Measurements from ENCODE around the gene HLF. TPM values are rescaled to one million over a fixed set of nuclear protein-coding genes. Genes with fewer than 3 reads are reported as not detected.

Gene HLF
- total and polyA plus RNA-seq, 10 of the 15 experiments (the other 5 are each of a cell fraction or from before 2014, with no cell fraction given), result 0.01 to 0.33 (median 0.20) TPM; not detected in 3

DNA sequence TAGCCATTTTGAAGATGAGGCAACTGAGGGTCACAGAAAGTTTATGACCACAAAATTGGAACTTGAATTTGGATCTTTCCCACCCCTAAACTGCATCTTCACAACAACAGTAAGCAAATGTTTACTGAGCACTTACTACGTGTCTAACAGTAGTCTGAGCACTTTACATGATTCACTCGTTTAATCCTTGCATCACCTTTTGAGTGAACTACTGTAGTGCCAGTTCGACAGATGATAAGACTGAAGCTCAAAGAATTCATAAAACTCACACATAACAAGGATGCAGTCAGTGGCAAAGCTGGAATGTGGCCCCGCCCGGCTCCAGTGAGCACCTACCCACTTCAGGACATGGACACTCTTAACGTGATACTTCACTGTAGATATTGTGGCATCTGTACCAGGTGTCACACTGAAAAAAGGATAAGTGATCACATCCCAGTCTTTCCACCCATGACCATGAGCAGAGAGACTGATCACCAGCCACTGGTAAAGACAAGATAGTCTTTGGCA is 36.0 kb upstream of the HLF start (continued):
- TF ChIP-seq, protein P1, sequence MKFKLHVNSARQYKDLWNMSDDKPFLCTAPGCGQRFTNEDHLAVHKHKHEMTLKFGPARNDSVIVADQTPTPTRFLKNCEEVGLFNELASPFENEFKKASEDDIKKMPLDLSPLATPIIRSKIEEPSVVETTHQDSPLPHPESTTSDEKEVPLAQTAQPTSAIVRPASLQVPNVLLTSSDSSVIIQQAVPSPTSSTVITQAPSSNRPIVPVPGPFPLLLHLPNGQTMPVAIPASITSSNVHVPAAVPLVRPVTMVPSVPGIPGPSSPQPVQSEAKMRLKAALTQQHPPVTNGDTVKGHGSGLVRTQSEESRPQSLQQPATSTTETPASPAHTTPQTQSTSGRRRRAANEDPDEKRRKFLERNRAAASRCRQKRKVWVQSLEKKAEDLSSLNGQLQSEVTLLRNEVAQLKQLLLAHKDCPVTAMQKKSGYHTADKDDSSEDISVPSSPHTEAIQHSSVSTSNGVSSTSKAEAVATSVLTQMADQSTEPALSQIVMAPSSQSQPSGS (IDR thresholded peaks at IDR 0.05; ENCODE audit: low read length), result no peak
- TF ChIP-seq MXI1 (IDR thresholded peaks at IDR 0.05; ENCODE audit: low read depth, low read length) (no peak), CBFB (IDR thresholded peaks at IDR 0.05; ENCODE audit: low read depth) (no peak), ZNF622 (IDR thresholded peaks at IDR 0.05) (no peak)

GRCh38 chr17:55229276-55229675 is 35.5 kb upstream of the HLF start:
- RAD21 ChIA-PET (ENCODE audit: unreplicated experiment), result no interaction called here
- Histone ChIP-seq H4K20me1 (ENCODE audit: control insufficient read depth, insufficient read depth) (no peaks in the 10 kb centered on the region), H3K9ac (ENCODE audit: control insufficient read depth, insufficient read depth, low read length) (no peak overlapping the region), H3K36me3 (ENCODE audit: control insufficient read depth in 2 of 2, insufficient read depth in 2 of 2, low read length in 1 of 2) (no peaks in the 10 kb centered on the region), H3K4me1 (ENCODE audit: control insufficient read depth, insufficient read depth, low read length) (no peaks in the 10 kb centered on the region), H3K4me3 (no peak overlapping the region), H3K27ac (ENCODE audit: control insufficient read depth, insufficient read depth) (no peak overlapping the region), H3K9me3 (replicated peaks; ENCODE audit: control insufficient read depth, insufficient read depth, low read length) (no peaks in the 10 kb centered on the region), H3K27me3 (replicated peaks in 1 of 2; ENCODE audit: control insufficient read depth in 2 of 2, insufficient read depth in 2 of 2, low read length in 1 of 2) (no peaks in the 10 kb centered on the region), H2AFZ (ENCODE audit: control insufficient read depth, low read depth, low read length) (no peak overlapping the region), H3K4me2 (ENCODE audit: control insufficient read depth, insufficient read depth) (no peak overlapping the region), H3K79me2 (ENCODE audit: control insufficient read depth, insufficient read depth, low read length) (no peaks in the 10 kb centered on the region)
- CTCF ChIA-PET, result no interaction called here
- in situ Hi-C loops (cut with MboI) (no loop called here), intact Hi-C loops (cut with micrococcal nuclease; ENCODE audit: unreplicated experiment) (no loop called here)
- no peak for ATAC-seq
- WGBS (ENCODE audit: insufficient coverage, insufficient replicate concordance, low lambda C conversion rate, missing lambda C conversion rate), result 45% methylated on average over 2 of the region's 2 CpGs
- no TSS peak for BruUV-seq (replicated peaks)
- DNase-seq (ENCODE audit: low read depth, low spot score), result no peak
- SMC1A ChIA-PET (ENCODE audit: uncharacterized antibody, unreplicated experiment), result no interaction called here
- POLR2A ChIA-PET, result no interaction called here
- no peak for FAIRE-seq
- TF ChIP-seq ZZZ3 (IDR thresholded peaks at IDR 0.05; ENCODE audit: control insufficient read depth, insufficient read length, low read depth), result no peak
- no peak for TF ChIP-seq SREBF1 (IDR thresholded peaks at IDR 0.05; ENCODE audit: low read length)
- TF ChIP-seq MYC (IDR thresholded peaks at IDR 0.05; ENCODE audit: insufficient read depth, insufficient read length, insufficient replicate concordance, low read length, severe bottlenecking), result no peak
- no peak for TF ChIP-seq POU2F2 (IDR thresholded peaks at IDR 0.05; ENCODE audit: borderline replicate concordance, low read depth, low read length)
- TF ChIP-seq RCOR1 (conservative IDR thresholded peaks at IDR 0.05; ENCODE audit: low read depth, low read length), result no peak
- TF ChIP-seq, protein P2, sequence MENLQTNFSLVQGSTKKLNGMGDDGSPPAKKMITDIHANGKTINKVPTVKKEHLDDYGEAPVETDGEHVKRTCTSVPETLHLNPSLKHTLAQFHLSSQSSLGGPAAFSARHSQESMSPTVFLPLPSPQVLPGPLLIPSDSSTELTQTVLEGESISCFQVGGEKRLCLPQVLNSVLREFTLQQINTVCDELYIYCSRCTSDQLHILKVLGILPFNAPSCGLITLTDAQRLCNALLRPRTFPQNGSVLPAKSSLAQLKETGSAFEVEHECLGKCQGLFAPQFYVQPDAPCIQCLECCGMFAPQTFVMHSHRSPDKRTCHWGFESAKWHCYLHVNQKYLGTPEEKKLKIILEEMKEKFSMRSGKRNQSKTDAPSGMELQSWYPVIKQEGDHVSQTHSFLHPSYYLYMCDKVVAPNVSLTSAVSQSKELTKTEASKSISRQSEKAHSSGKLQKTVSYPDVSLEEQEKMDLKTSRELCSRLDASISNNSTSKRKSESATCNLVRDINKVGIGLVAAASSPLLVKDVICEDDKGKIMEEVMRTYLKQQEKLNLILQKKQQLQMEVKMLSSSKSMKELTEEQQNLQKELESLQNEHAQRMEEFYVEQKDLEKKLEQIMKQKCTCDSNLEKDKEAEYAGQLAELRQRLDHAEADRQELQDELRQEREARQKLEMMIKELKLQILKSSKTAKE (IDR thresholded peaks at IDR 0.05; ENCODE audit: low read depth, poor library complexity, severe bottlenecking), result no peak
- TF ChIP-seq RB1 (IDR thresholded peaks at IDR 0.05; ENCODE audit: borderline replicate concordance), result no peak
- TF ChIP-seq, protein P3, sequence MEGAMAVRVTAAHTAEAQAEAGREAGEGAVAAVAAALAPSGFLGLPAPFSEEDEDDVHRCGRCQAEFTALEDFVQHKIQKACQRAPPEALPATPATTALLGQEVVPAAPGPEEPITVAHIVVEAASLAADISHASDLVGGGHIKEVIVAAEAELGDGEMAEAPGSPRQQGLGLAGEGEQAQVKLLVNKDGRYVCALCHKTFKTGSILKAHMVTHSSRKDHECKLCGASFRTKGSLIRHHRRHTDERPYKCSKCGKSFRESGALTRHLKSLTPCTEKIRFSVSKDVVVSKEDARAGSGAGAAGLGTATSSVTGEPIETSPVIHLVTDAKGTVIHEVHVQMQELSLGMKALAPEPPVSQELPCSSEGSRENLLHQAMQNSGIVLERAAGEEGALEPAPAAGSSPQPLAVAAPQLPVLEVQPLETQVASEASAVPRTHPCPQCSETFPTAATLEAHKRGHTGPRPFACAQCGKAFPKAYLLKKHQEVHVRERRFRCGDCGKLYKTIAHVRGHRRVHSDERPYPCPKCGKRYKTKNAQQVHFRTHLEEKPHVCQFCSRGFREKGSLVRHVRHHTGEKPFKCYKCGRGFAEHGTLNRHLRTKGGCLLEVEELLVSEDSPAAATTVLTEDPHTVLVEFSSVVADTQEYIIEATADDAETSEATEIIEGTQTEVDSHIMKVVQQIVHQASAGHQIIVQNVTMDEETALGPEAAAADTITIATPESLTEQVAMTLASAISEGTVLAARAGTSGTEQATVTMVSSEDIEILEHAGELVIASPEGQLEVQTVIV (IDR thresholded peaks at IDR 0.05; ENCODE audit: borderline replicate concordance, partially characterized antibody), result no peak
- TF ChIP-seq NFYA (IDR thresholded peaks at IDR 0.05; ENCODE audit: borderline replicate concordance, low read depth, low read length), result no peak
- no peak for TF ChIP-seq REST (IDR thresholded peaks at IDR 0.05; ENCODE audit: low read depth, low read length)

All from GM12878 (cell line).